CD4-positive, CD25-positive, alpha-beta regulatory T cell (primary cell): Measurements from ENCODE around the gene RAB11A. TPM values are rescaled to one million over a fixed set of nuclear protein-coding genes. Genes with fewer than 3 reads are reported as not detected.
"Not testable (repeated sequence)": the region's sequence is repeated elsewhere in the genome, so short reads cannot be mapped to it uniquely, and the experiment has no call there.

Experiments used
- ATAC-seq, 2 donors: fragments of 150-1000 bp; cut with Tn5 transposase; one replicate each; pipeline ENCODE4 v1.10.0; 2021; ENCODE audit warnings: low read depth in 2 of 2, moderate number of reproducible peaks in 2 of 2, moderate library complexity in 1 of 2
- DNase-seq, 3 donors: peaks; one replicate each; pipeline versions ENCODE4 v3.0.0 to v3.0.0-alpha.2; 2012 to 2022; ENCODE audit warnings: mixed read lengths in 1 of 3
- H3K27ac ChIP-seq: one replicate; pipeline ENCODE4 v1.7.0; 2013; ENCODE audit warnings: mild to moderate bottlenecking, low read length; ENCODE audit not compliant: insufficient read depth, poor library complexity, severe bottlenecking
- H3K27me3 ChIP-seq: one replicate; pipeline ENCODE4 v1.7.0; 2013; ENCODE audit warnings: low read length; ENCODE audit not compliant: control insufficient read depth, insufficient read depth
- H3K36me3 ChIP-seq: one replicate; pipeline ENCODE4 v1.7.0; 2013; ENCODE audit warnings: mild to moderate bottlenecking, low read length, moderate library complexity; ENCODE audit not compliant: control insufficient read depth, insufficient read depth
- H3K4me1 ChIP-seq: 2 replicates; pipeline ENCODE4 v1.7.0; 2013; ENCODE audit warnings: mild to moderate bottlenecking, low read length; ENCODE audit not compliant: insufficient read depth, control insufficient read depth, poor library complexity, severe bottlenecking
- H3K4me3 ChIP-seq: one replicate; pipeline ENCODE4 v1.7.0; 2013; ENCODE audit warnings: low read depth, mild to moderate bottlenecking, low read length, moderate library complexity
- H3K9me3 ChIP-seq, 2 experiments: 1 replicate in 1 of 2; 2 replicates in 1 of 2; pipeline ENCODE4 v1.7.0; 2013; ENCODE audit warnings: low read length in 2 of 2, mild to moderate bottlenecking in 1 of 2, moderate library complexity in 1 of 2; ENCODE audit not compliant: control insufficient read depth in 2 of 2
- H3K27ac Mint-ChIP-seq, 3 donors: one replicate each; pipeline ENCODE4 v1.8.0; 2020 to 2022; ENCODE audit warnings: mild to moderate bottlenecking in 3 of 3, mixed read lengths in 3 of 3, moderate library complexity in 2 of 3
- H3K27me3 Mint-ChIP-seq: one replicate; pipeline ENCODE4 v1.8.0; 2022; ENCODE audit warnings: mild to moderate bottlenecking, mixed read lengths
- H3K36me3 Mint-ChIP-seq: one replicate; pipeline ENCODE4 v1.8.0; 2020; ENCODE audit warnings: mixed read lengths
- H3K4me1 Mint-ChIP-seq, 4 donors: one replicate each; pipeline ENCODE4 v1.8.0; 2020 to 2022; ENCODE audit warnings: mixed read lengths in 4 of 4, mild to moderate bottlenecking in 1 of 4
- H3K4me3 Mint-ChIP-seq, 4 donors: one replicate each; pipeline ENCODE4 v1.8.0; 2020 to 2022; ENCODE audit warnings: mild to moderate bottlenecking in 4 of 4, mixed read lengths in 4 of 4, moderate library complexity in 3 of 4
- H3K9me3 Mint-ChIP-seq, 7 donors: one replicate each; pipeline ENCODE4 v1.8.0; 2020 to 2022; ENCODE audit warnings: mixed read lengths in 7 of 7, mild to moderate bottlenecking in 3 of 7, moderate library complexity in 2 of 7
- polyA plus RNA-seq, 4 donors: library from polyadenylated mRNA; unstranded; fragments of 300-500 nt; fragmentation: Illumina TruSeq; gene quantifications; one replicate each; pipeline ENCODE4 v1.2.3, GENCODE V29; 2021
- total RNA-seq: library from RNA; stranded (reverse); gene quantifications from one replicate; pipeline ENCODE4 v1.2.3, GENCODE V29; 2022

Gene RAB11A
- total and polyA plus RNA-seq, 5 donors from 2014 or later, result 115 to 330 (median 252) TPM

DNA sequence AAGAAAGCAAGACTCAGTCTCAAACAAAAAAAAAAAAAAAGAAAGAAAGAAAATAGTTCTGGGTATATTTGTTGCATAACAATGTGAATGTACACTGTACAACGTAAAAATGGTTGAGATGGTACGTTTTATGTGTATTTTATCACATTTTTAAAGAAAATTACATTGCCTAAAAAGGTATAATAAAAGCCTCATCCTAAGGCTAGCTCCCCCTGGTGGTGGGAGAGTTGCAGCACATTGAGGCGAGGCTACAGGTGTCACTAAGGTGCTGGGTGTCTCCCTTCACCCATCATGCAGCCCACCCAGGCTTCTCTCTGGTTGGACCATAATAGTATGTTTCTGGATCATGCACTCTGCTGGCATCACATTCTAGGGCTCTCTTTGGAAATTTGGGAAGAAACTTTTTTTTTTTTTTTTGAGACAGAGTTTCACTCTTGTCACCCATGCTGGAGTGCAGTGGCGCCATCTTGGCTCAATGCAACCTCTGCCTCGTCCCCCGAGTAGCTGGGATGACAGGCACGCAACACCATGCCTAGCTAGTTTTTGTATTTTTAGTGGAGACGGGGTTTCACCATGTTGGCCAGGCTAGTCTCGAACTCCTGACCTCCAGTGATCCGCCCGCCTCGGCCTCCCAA, 12.4 kb upstream of the RAB11A start:
- peak; percentile 81 to 83 for ATAC-seq

DNA sequence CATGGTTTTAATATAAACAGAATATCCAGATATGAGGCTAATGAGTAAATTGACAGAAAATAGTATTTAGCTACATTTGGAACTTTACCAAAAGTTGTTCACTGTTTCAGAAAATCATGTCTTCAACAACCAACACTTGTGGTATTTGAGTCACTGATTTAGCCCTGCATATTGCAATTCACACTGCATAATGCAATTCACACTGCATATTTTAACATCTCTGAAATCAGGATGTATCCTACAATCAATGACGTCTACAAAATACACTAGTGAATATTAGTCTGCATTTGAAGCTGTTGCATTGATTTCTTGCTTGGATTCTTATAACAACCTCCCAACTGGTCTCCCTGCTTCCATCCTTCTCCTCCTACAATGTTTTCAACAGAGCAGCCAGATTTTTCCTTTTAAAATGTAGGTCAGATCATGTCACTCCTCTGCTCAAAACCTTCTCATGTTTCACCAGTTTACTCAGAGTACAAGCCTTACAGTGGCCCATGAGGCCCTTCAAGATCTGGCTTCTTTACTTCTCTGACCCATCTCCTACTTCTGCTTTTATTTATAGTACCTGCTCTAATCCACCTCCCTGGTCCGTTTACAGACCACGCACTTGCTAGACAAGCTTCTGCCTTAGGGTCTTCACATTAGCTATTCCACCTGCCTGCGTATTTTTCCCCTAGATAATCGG, 11.4 kb upstream of the RAB11A start:
- Histone ChIP-seq H3K27ac (no peak overlapping the region), H3K27me3 (no peaks in the 10 kb centered on the region), H3K4me3 (no peak overlapping the region), H3K9me3 (no peaks in the 10 kb centered on the region), H3K36me3 (no peaks in the 10 kb centered on the region), H3K4me1 (no peaks in the 10 kb centered on the region)
- DNase-seq (no peak), ATAC-seq (no peak)
- no peak overlapping the region for H3K4me3 Mint-ChIP-seq
- no peaks in the 10 kb centered on the region for H3K36me3 Mint-ChIP-seq
- H3K27ac Mint-ChIP-seq, result peak overlapping the region in 1 of 3 donors; percentile 14
- H3K4me1 Mint-ChIP-seq, result peaks cover 2 to 14% (median 5%) of the 10 kb centered on the region in 4 donors
- no peaks in the 10 kb centered on the region for H3K9me3 Mint-ChIP-seq
- peaks cover 25% of the 10 kb centered on the region for H3K27me3 Mint-ChIP-seq

More for the DNA sequence above, 12.4 kb upstream of the RAB11A start:
- peak overlapping the region in 1 of 3 donors; percentile 67 for H3K27ac Mint-ChIP-seq
- Histone ChIP-seq H3K4me3 (no peak overlapping the region), H3K27me3 (no peaks in the 10 kb centered on the region), H3K9me3 (no peaks in the 10 kb centered on the region), H3K4me1 (no peaks in the 10 kb centered on the region), H3K36me3 (no peaks in the 10 kb centered on the region), H3K27ac (no peak overlapping the region)
- peaks cover 31% of the 10 kb centered on the region for H3K27me3 Mint-ChIP-seq
- DNase-seq, result peak; percentile 71 to 82 (median 80)
- H3K4me1 Mint-ChIP-seq, result peaks cover 2 to 11% (median 5%) of the 10 kb centered on the region in 4 donors
- no peaks in the 10 kb centered on the region for H3K36me3 Mint-ChIP-seq
- no peak overlapping the region for H3K4me3 Mint-ChIP-seq
- no peaks in the 10 kb centered on the region for H3K9me3 Mint-ChIP-seq

DNA sequence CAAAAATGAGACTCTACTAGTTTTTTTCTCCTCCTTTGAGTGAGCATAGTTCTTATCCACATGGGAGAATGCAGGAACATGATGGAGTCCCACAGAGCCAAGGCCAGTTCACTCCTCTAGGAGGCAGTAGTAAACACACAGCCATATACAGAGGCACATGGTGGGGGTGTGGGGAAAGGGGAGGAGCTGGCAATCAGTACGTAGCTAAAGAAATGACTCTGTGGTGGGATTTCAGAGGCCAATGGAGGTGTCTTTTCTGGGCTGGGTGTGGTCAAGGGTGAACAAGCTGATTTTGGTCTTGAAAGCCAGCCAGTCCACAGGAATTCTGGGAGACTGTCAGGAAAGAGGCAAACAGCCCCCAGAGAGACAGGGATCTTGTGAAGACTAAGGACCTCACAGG, 6.6 kb upstream of the RAB11A start:
- DNase-seq, result peak; percentile 22 to 80 (median 41)
- H3K36me3 ChIP-seq, result no peaks in the 10 kb centered on the region

DNA sequence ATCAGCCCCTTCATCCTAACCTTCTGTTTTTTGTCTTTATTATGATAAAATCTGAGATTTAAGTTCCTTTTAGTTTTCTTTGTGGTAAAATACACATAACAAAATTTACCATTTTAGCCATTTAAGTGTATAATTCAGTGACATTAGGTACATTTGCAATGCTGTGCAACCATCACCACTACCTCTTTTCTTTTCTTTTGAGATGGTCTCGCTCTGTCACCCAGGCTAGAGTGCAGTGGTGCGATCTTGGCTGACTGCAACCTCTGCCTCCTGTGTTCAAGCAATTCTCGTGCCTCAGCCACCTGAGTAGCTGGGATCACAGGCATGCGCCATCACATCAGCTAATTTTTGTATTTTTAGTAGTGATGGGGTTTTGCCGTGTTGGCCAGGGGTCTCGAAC, 6.2 kb upstream of the RAB11A start:
- H3K4me1 Mint-ChIP-seq, result peaks cover 0 to 8% (median 2%) of the 10 kb centered on the region in 4 donors
- peaks cover 3% of the 10 kb centered on the region for H3K27me3 Mint-ChIP-seq
- Histone ChIP-seq H3K4me1 (no peaks in the 10 kb centered on the region), H3K36me3 (no peaks in the 10 kb centered on the region), H3K27ac (no peak overlapping the region), H3K9me3 (no peaks in the 10 kb centered on the region), H3K27me3 (no peaks in the 10 kb centered on the region), H3K4me3 (no peak overlapping the region)
- H3K9me3 Mint-ChIP-seq, result no peaks in the 10 kb centered on the region
- DNase-seq, result no peak
- H3K4me3 Mint-ChIP-seq, result no peak overlapping the region
- no peaks in the 10 kb centered on the region for H3K36me3 Mint-ChIP-seq
- no peak for ATAC-seq
- no peak overlapping the region for H3K27ac Mint-ChIP-seq

More for the DNA sequence above, 6.6 kb upstream of the RAB11A start:
- Histone ChIP-seq H3K27ac (no peak overlapping the region), H3K27me3 (no peaks in the 10 kb centered on the region), H3K4me1 (no peaks in the 10 kb centered on the region), H3K9me3 (no peaks in the 10 kb centered on the region), H3K4me3 (no peak overlapping the region)
- H3K27me3 Mint-ChIP-seq, result peaks cover 7% of the 10 kb centered on the region
- no peak overlapping the region for H3K27ac Mint-ChIP-seq
- peak; percentile 84 to 85 for ATAC-seq
- H3K9me3 Mint-ChIP-seq, result no peaks in the 10 kb centered on the region
- H3K36me3 Mint-ChIP-seq, result no peaks in the 10 kb centered on the region
- H3K4me1 Mint-ChIP-seq, result peaks cover 0 to 8% (median 2%) of the 10 kb centered on the region in 4 donors
- peak overlapping the region in 1 of 4 donors; percentile 23 for H3K4me3 Mint-ChIP-seq

GRCh38 chr15:65867244-65867643, 2.0 kb upstream of the RAB11A start:
- Histone ChIP-seq H3K27ac (no peak overlapping the region), H3K9me3 (no peaks in the 10 kb centered on the region), H3K4me1 (peaks cover 24% of the 10 kb centered on the region), H3K27me3 (no peaks in the 10 kb centered on the region), H3K36me3 (no peaks in the 10 kb centered on the region), H3K4me3 (no peak overlapping the region)
- Mint-ChIP-seq H3K9me3 (no peaks in the 10 kb centered on the region), H3K27me3 (peaks cover 15% of the 10 kb centered on the region), H3K27ac (no peak overlapping the region), H3K4me1 (peaks cover 9 to 31% (median 15%) of the 10 kb centered on the region in 4 donors), H3K4me3 (peak overlapping the region in 1 of 4 donors; percentile 71), H3K36me3 (no peaks in the 10 kb centered on the region)
- no peak for ATAC-seq
- no peak for DNase-seq

DNA sequence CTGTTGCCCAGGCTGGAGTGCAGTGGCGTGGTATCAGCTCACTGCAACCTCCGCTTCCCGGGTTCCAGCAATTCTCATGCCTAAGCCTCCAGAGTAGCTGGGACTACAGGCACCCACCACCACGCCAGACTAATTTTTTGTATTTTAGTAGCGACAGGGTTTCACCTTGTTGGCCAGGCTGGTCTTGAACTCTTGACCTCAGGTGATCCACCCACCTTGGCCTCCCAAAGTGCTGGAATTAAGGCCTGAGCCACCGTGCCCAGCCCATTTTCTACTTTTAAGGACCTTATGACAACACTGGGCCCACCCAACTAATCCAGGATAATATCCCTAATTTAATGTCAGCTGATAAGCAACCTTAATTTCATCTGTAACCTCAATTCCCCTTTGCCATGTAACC, 1.4 kb upstream of the RAB11A start:
- not testable (repeated sequence) for H3K27me3 ChIP-seq, H3K27ac Mint-ChIP-seq, H3K36me3 ChIP-seq, H3K27ac ChIP-seq, H3K36me3 Mint-ChIP-seq, H3K9me3 Mint-ChIP-seq, H3K9me3 ChIP-seq, DNase-seq, H3K4me3 ChIP-seq, ATAC-seq
- Mint-ChIP-seq H3K27me3 (peaks cover 15% of the 10 kb centered on the region), H3K4me3 (peak overlapping the region in 2 of 4 donors; percentile 33 to 99), H3K4me1 (peaks cover 12 to 35% (median 21%) of the 10 kb centered on the region in 4 donors)
- H3K4me1 ChIP-seq, result peaks cover 31% of the 10 kb centered on the region

DNA sequence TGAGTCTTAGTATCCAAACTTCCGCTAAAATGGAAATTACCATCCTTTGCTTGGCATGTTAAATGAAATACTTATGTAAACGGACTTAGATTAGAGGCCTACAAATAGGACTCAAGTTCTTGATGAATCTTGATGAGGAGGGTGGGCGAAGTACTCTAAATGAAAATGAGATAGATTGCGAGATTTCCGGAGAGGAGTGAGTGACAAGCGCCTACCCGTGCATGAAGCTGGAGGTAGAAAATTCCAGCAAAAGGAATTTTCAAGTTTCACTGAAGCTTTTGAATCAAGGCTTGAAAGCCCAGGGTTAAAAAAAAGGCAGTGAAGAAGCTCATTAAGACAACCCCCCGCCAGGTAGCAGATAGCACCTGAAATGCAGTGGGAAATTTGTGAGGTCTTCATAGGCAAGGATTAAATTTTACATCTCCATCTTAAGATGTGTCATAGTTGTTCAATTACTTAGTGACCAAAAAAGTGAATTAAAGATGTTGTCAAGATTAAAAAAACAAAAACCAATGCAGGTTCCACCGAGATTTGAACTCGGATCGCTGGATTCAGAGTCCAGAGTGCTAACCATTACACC, 655 bp upstream of the RAB11A start:
- peaks cover 15% of the 10 kb centered on the region for H3K27me3 Mint-ChIP-seq
- Histone ChIP-seq H3K27ac (peak overlapping the region; percentile 95), H3K4me3 (peak overlapping the region; percentile 95), H3K9me3 (no peaks in the 10 kb centered on the region), H3K36me3 (no peaks in the 10 kb centered on the region), H3K27me3 (no peaks in the 10 kb centered on the region), H3K4me1 (peaks cover 31% of the 10 kb centered on the region)
- no peaks in the 10 kb centered on the region for H3K9me3 Mint-ChIP-seq
- ATAC-seq, result no peak
- H3K4me1 Mint-ChIP-seq, result peaks cover 15 to 40% (median 22%) of the 10 kb centered on the region in 4 donors
- peak overlapping the region; percentile 91 to 99 (median 98) for H3K4me3 Mint-ChIP-seq
- no peaks in the 10 kb centered on the region for H3K36me3 Mint-ChIP-seq
- no peak for DNase-seq
- H3K27ac Mint-ChIP-seq, result peak overlapping the region; percentile 98 to 99 (median 99)
